Caco-2 (cell line): ENCODE data around the gene PTPN22. TPM values are rescaled to one million over a fixed set of nuclear protein-coding genes. Genes with fewer than 3 reads are reported as not detected.

Source experiments
- BruUV-seq: library from RNA; stranded (reverse); fragments of 400-500 nt; replicated peaks from 2 replicates; lab custom pipeline; 2021; lab: Mats Ljungman, UMichigan
- CTCF ChIA-PET: fragments of 300-600 bp; sonication (Branson Sonifier 250); formaldehyde crosslinking; loops from one replicate; lab custom pipeline; 2022; ENCODE audit warnings: antibody characterized with exemption; lab: Charles Lee
- POLR2A ChIA-PET: fragments of 300-600 bp; sonication (Branson Sonifier 250); formaldehyde crosslinking; loops from one replicate; lab custom pipeline; 2022; ENCODE audit warnings: antibody characterized with exemption; lab: Charles Lee
- DNase-seq, 2 experiments: peaks; one replicate each; pipeline versions ENCODE4 v3.0.0 to v3.0.0-alpha.2; 2020 to 2022
- H3K27me3 ChIP-seq: replicated peaks from 2 replicates; pipeline ENCODE4 v1.6.0; 2011; ENCODE audit warnings: low read length; ENCODE audit not compliant: control insufficient read depth, insufficient read depth
- H3K36me3 ChIP-seq: 2 replicates; pipeline ENCODE4 v1.5.1; 2011; ENCODE audit warnings: low read length; ENCODE audit not compliant: control insufficient read depth, insufficient read depth
- H3K4me1 ChIP-seq: fragments of 250-450 bp; sonication (Bioruptor Pico); 2 replicates; pipeline ENCODE4 v1.5.1; 2020; ENCODE audit warnings: mild to moderate bottlenecking
- H3K4me3 ChIP-seq: 2 replicates; pipeline ENCODE4 v1.5.1; 2011; ENCODE audit warnings: low read depth, mild to moderate bottlenecking, control low read depth, low read length
- H3K9me3 ChIP-seq: fragments of 250-450 bp; sonication (Bioruptor Pico); 2 replicates; pipeline ENCODE4 v1.5.1; 2020; ENCODE audit warnings: mild to moderate bottlenecking, moderate library complexity
- H3K27ac Mint-ChIP-seq: one replicate; pipeline ENCODE4 v1.8.0; 2022; ENCODE audit warnings: mixed read lengths; ENCODE audit not compliant: unreplicated experiment
- H3K27me3 Mint-ChIP-seq: one replicate; pipeline ENCODE4 v1.8.0; 2022; ENCODE audit warnings: mixed read lengths; ENCODE audit not compliant: insufficient read depth, unreplicated experiment
- H3K36me3 Mint-ChIP-seq: one replicate; pipeline ENCODE4 v1.8.0; 2022; ENCODE audit warnings: mild to moderate bottlenecking, mixed read lengths; ENCODE audit not compliant: insufficient read depth, unreplicated experiment
- H3K4me1 Mint-ChIP-seq: one replicate; pipeline ENCODE4 v1.8.0; 2022; ENCODE audit warnings: low read depth, mixed read lengths; ENCODE audit not compliant: unreplicated experiment
- H3K4me3 Mint-ChIP-seq: one replicate; pipeline ENCODE4 v1.8.0; 2022; ENCODE audit warnings: mild to moderate bottlenecking, moderate library complexity, mixed read lengths; ENCODE audit not compliant: unreplicated experiment
- H3K9me3 Mint-ChIP-seq: one replicate; pipeline ENCODE4 v1.8.0; 2022; ENCODE audit warnings: mixed read lengths; ENCODE audit not compliant: unreplicated experiment
- intact Hi-C: fragments of 100-400 bp; cut with micrococcal nuclease; formaldehyde crosslinking; loops from one replicate; pipeline ENCODE4 v1.10.0; 2022; ENCODE audit not compliant: unreplicated experiment
- total RNA-seq: library from RNA; stranded (reverse); gene quantifications from 2 replicates; pipeline ENCODE4 v1.2.3, GENCODE V29; 2022
- TF ChIP-seq, protein P1 (sequence below), 2 experiments: fragments of 200-600 bp in 1 of 2; IDR thresholded peaks; 1 replicate in 1 of 2; 2 replicates in 1 of 2; pipeline versions ENCODE4 v1.5.1 to v1.8.0; 2011 to 2022; ENCODE audit warnings: antibody characterized with exemption in 1 of 2, control low read depth in 1 of 2, inconsistent platforms in 1 of 2, low read depth in 1 of 2, low read length in 1 of 2, mild to moderate bottlenecking in 1 of 2, moderate library complexity in 1 of 2; ENCODE audit not compliant: insufficient read depth in 1 of 2, severe bottlenecking in 1 of 2, unreplicated experiment in 1 of 2

The PTPN22 gene
- total RNA-seq, 1 experiment from 2014 or later, result not detected

DNA sequence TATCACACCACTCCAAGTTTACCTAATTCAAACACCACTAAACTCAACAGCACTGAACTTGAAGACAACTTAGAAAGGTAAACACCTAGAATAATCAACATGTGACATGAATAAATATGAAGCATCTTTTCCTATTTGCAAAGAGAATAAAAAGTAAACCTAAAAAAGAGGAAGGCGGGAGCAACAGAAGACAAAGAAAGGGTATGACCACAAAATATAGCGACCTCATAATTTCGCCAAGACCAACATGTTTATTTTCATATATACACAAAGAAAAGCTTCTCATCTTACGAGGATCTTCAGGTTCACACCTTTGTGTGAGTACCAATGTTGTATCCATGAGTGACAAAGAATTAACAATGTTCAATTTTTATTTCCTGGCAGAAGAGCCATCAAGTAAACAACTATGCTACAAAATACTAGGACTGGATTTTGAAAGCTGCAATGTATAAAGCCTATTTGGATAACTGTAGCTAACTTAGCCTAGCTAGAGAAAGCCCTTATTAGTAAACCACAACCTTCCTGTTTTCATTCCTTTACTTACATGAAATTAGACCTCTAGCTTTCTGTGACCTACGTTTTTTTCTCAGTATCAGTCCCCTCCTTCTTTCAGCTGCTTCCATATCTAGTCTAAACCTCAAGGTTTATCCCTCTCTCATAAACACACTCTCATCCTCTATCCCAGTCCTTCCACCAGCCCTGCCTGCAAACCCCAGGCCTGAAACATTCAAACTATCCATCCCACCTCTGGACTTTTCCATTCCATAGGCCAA lies 91.0 kb downstream of the PTPN22 start:
- Histone ChIP-seq H3K4me3 (no peak overlapping the region), H3K36me3 (no peaks in the 10 kb centered on the region), H3K27me3 (no peaks in the 10 kb centered on the region), H3K9me3 (no peaks in the 10 kb centered on the region), H3K4me1 (peaks cover 20% of the 10 kb centered on the region)
- Mint-ChIP-seq H3K4me1 (peaks cover 2% of the 10 kb centered on the region), H3K36me3 (no peaks in the 10 kb centered on the region), H3K9me3 (no peaks in the 10 kb centered on the region), H3K4me3 (no peak overlapping the region), H3K27me3 (no peaks in the 10 kb centered on the region), H3K27ac (no peak overlapping the region)
- no TSS peak for BruUV-seq
- intact Hi-C loops, result no loop called here
- ChIA-PET POLR2A (no interaction called here), CTCF (no interaction called here)
- TF ChIP-seq, protein P1, sequence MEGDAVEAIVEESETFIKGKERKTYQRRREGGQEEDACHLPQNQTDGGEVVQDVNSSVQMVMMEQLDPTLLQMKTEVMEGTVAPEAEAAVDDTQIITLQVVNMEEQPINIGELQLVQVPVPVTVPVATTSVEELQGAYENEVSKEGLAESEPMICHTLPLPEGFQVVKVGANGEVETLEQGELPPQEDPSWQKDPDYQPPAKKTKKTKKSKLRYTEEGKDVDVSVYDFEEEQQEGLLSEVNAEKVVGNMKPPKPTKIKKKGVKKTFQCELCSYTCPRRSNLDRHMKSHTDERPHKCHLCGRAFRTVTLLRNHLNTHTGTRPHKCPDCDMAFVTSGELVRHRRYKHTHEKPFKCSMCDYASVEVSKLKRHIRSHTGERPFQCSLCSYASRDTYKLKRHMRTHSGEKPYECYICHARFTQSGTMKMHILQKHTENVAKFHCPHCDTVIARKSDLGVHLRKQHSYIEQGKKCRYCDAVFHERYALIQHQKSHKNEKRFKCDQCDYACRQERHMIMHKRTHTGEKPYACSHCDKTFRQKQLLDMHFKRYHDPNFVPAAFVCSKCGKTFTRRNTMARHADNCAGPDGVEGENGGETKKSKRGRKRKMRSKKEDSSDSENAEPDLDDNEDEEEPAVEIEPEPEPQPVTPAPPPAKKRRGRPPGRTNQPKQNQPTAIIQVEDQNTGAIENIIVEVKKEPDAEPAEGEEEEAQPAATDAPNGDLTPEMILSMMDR (IDR thresholded peaks at IDR 0.05; ENCODE audit: insufficient read depth in 1 of 2, low read depth in 1 of 2, low read length in 1 of 2, severe bottlenecking in 1 of 2, unreplicated experiment in 1 of 2), result no peak
- no peak for DNase-seq

DNA sequence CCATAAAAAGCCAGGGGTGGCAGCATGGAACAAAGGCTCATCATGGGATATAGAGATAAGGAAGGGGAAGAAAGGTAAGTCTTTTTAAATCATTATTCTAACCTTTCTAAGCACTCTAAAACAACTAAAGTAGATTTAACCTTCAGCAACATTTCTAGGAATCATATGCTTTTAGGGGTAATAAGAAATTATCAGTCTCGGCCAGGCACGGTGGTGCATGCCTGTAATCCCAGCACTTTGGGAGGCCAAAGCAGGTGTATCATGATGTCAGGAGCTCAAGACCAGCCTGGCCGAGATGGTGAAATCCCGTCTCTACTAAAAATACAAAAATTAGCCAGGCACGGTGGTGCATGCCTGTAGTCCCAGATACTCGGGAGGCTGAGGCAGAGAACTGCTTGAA lies 92.0 kb downstream of the PTPN22 start:
- TF ChIP-seq, protein P1 (IDR thresholded peaks at IDR 0.05; ENCODE audit: insufficient read depth in 1 of 2, low read depth in 1 of 2, low read length in 1 of 2, severe bottlenecking in 1 of 2, unreplicated experiment in 1 of 2), result no peak
- Mint-ChIP-seq H3K4me1 (no peaks in the 10 kb centered on the region), H3K36me3 (no peaks in the 10 kb centered on the region), H3K4me3 (no peak overlapping the region), H3K27ac (no peak overlapping the region), H3K27me3 (no peaks in the 10 kb centered on the region), H3K9me3 (no peaks in the 10 kb centered on the region)
- H3K27me3 ChIP-seq, result no peaks in the 10 kb centered on the region
- intact Hi-C loops, result no loop called here
- peaks cover 13% of the 10 kb centered on the region; the same call in 1 of the 2 replicates for H3K4me1 ChIP-seq
- no peak overlapping the region for H3K4me3 ChIP-seq
- no TSS peak for BruUV-seq
- CTCF ChIA-PET, result no interaction called here
- POLR2A ChIA-PET, result no interaction called here
- no peak for DNase-seq
- H3K9me3 ChIP-seq, result no peaks in the 10 kb centered on the region
- H3K36me3 ChIP-seq, result no peaks in the 10 kb centered on the region

DNA sequence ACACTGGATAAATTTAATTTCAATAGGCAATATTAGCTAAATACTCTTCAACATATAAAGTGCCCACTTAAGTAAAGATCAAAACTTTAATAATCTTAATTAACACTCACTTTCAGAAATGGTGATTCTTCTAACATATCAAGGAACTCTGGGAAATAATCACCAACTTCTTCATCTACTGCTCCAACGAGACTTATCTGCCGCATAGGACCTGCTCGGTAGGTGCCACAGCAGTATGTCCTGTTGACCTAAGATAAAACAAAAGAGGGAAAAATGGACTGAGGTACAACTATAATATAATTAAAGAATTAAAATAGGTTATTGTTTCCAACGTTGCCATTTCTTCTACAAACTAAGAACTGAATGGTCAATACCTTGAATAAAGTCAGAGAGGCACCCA lies 94.0 kb downstream of the PTPN22 start:
- no TSS peak for BruUV-seq
- no peak for DNase-seq
- Mint-ChIP-seq H3K27me3 (no peaks in the 10 kb centered on the region), H3K4me3 (no peak overlapping the region), H3K27ac (no peak overlapping the region), H3K36me3 (no peaks in the 10 kb centered on the region), H3K4me1 (no peaks in the 10 kb centered on the region), H3K9me3 (no peaks in the 10 kb centered on the region)
- H3K4me1 ChIP-seq, result 0 out of 2 replicates have a peak, but pooled peaks cover 5% of the 10 kb centered on the region
- H3K9me3 ChIP-seq, result no peaks in the 10 kb centered on the region
- ChIA-PET POLR2A (no interaction called here), CTCF (no interaction called here)
- no peaks in the 10 kb centered on the region for H3K27me3 ChIP-seq
- H3K36me3 ChIP-seq, result no peaks in the 10 kb centered on the region
- TF ChIP-seq, protein P1 (IDR thresholded peaks at IDR 0.05; ENCODE audit: insufficient read depth in 1 of 2, low read depth in 1 of 2, low read length in 1 of 2, severe bottlenecking in 1 of 2, unreplicated experiment in 1 of 2), result no peak
- intact Hi-C loops, result no loop called here
- H3K4me3 ChIP-seq, result no peak overlapping the region
